Measurements from ENCODE around the gene MIER2.
"Not testable (repeated sequence)": the region's sequence is repeated elsewhere in the genome, so short reads cannot be mapped to it uniquely, and the experiment has no call there.

MIER2 gene

DNA sequence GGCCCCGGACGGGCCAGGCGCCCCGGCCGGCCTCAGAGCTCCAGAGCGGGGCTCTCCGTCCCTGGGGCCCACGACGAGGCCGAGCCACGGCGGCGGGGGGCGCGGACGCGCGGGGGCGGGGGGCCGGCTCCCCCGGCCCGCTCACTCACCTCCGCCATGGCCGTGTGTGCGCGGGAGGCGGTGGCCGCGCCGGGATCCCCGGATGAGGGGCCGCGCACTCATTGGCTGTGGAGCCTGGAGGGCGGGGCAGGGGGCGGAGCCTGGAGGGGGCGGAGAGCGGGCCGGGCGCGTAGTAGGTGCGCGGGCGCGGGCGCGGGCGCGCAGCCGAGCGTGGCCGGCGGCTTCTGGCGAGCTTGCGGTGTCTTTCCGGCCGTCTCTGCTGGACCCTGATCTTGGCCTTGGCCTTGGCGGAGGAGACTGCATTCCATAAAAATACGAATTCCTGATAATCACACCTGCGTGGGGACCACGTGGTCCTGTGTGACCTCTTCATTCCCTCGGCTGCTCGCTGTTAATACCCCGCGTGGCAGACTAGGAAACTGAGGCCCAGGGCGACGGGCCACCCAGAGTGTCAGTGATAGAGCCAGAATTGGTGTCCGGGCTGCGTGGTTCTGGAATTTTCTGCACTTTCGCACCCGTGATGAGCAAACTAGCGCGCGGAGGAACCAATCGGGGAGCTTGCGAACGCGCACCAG is at the start of gene MIER2:
Gene MIER2, minus strand, starts transcription at position 172 of the 695 bp plus-strand sequence. Its CDS starts 14 bp downstream, at position 158.
- peak; percentile 71 for DNase-seq

DNA sequence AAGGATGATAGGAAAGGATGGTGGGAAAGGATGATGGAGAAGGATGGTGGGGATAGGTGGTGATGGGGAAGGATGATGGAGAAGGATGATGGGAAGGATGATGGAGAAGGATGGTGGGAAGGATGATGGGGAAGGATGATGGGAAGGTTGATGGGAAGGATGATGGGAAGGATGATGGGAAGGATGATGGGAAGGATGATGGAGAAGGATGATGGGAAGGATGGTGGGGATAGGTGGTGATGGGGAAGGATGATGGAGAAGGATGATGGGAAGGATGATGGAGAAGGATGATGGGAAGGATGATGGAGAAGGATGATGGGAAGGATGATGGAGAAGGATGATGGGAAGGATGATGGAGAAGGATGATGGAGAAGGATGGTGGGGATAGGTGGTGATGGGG is 49.0 kb upstream of the MIER2 start:
- not testable (repeated sequence) for DNase-seq

DNA sequence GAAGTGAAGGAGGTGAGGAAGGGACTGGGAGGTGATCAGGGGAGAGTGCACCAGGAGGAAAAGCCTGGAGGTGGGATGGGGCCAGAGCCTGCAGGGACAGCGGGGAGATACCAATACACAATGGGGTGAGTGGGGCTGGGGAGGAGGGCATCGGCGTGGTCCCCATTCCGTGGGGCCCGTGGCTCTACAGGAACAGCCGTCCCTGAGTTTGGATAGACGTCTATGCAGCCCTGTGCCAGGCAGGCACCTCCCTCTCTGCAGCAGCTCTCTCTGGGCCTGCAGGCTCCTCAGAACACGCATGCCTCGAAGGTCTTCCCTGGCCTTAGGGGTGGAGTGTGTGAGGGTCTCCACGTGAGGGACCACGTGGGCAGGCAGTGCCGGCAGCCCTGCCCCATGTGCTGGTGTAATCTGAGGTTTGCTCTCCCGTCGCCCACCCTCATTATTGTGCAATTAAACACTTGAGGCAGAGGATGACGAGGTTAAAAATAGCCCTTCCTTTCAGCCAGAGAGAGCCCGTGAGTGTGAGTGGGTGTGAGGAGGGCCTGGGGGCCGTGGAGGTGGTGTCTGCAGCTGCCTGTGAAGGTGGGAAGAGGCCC is 47.9 kb upstream of the MIER2 start:
- DNase-seq, result no peak

DNA sequence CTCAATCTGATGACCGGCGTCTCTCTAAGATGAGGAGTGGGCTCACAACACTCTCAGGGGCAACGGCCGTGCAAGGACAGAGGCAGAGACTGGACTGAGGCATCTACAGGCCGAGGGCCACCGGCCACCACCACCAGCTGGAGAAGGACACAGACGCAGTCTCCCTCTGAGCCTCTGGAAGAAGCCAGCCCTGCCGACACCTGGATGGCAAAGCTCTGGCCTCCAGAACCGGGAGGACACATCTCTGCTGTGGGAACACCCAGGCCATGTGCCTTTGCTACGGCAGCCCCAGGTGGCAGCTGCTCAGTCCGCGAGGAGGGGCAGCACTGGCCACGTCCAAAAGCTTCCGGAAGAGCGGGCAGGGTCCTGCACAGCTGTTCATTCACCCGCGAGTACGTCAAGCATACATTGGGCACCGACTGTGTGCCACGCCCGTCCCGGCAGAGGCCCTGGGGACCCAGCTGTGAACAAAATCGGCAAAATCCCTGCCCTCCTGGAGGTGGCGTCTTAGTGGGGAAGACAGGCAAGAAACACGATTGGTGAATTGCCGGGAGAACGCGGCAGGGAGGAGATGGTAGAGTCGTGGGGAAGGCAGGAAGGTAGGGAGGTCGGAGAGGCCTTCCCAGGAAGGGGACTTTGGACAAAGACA is 47.3 kb upstream of the MIER2 start:
- no peak for DNase-seq

DNA sequence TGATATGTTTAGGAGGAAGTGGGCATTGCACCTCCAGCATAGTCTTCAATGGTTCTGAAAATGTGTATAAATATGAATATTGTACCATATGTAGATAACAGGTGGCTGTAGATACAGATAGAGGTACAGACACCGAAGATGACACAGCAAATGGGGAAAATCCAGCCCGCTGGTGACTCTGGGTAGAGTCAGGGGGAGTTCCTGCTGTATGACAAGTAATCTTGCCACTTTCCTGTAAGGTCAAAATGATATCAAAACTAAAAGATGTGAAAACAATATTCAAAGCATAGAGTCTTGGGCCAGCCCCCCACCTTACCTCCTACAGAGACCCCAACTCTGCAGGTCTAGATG is 46.6 kb upstream of the MIER2 start:
- no peak for DNase-seq

DNA sequence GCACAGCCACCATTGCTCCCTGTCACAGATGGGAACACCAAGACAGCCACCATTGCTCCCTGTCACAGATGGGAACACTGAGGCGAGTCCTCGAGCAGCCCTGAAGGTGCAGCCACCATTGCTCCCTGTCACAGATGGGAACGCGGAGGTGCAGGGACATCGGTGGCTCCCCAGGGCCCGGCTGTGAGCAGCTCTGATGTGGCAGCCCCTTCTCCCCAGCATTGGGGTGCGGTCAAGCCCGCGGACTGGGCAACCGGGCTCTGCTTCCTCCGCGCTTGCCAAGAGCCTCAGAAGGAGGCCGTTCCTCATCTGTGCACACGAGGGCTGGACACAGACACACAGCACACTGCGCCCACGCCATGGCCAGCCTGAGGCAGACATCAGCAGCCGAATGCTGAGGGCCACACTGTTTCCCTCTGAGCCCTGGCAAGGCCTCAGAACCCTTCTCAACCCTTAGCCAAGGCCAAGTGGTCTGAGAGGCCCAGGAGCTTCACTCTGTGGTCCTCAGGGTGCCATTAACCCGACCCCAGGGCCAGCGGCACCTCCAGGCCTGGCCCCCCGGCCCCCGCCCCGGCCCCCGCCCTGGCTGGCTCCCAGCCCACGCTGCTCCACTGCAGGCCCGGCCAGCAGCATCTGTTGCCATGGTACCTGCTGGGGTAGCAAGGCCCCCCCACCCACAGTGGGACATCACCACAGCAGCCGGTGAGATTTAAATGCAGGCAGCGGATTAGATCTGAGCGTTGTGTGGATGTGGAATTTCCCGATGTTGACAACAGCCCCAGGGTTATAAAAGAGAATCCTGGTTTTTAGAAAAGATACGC is 46.0 kb upstream of the MIER2 start:
- DNase-seq, result no peak

- no peak for DNase-seq
These were observed 45.3 kb upstream of the MIER2 start for GRCh38 chr19:389935-390289.

DNA sequence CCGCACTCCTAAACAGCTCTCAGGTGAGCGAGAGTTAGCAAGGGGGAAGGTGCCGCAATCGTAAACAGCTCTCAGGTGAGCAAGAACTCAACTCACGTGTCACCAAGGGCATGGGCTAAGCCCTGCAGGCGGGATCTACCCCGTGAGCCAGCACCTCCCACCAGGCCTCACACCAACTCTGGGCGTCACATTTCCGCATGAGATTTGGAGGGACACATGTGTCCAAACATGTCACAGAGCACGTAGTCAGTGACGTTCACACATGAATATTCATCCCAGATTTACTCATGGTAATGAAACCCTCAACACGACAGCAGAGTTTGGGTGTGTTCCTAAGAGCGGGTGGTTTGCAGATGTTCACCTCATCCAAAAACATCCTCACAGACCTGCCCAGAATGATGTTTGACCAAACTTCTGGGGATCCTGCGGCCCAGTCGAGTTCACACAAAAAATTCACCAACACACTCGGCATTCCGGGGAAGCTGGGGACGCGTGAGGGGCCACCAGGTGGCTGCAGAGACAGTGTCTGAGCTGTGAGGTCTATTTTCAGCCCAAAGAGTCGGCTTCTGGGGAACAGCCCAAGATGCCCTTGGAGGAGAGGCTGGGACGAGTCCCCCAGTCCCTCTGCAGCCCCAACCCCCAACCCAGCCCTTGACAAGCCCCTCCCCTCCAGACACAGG is 44.8 kb upstream of the MIER2 start:
- DNase-seq, result no peak

GRCh38 chr19:388691-389090 is 44.1 kb upstream of the MIER2 start:
- no peak for DNase-seq

DNA sequence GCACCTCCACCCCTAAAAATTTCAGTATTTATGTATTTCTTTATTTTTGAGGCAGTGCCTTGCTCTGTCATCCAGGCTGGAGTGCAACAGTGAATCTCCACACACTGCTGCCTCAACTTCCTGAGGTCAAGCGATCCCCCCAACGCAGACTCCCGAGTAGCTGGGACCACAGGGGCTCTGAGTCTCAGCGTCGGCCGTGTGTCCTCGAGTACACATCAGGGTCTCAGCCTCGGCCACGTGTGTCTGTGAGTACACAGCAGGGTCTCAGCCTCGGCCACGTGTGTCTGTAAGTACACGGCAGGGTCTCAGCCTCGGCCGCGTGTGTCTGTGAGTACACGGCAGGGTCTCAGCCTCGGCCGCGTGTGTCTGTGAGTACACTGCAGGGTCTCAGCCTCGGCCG is 43.2 kb upstream of the MIER2 start:
- DNase-seq, result no peak

DNA sequence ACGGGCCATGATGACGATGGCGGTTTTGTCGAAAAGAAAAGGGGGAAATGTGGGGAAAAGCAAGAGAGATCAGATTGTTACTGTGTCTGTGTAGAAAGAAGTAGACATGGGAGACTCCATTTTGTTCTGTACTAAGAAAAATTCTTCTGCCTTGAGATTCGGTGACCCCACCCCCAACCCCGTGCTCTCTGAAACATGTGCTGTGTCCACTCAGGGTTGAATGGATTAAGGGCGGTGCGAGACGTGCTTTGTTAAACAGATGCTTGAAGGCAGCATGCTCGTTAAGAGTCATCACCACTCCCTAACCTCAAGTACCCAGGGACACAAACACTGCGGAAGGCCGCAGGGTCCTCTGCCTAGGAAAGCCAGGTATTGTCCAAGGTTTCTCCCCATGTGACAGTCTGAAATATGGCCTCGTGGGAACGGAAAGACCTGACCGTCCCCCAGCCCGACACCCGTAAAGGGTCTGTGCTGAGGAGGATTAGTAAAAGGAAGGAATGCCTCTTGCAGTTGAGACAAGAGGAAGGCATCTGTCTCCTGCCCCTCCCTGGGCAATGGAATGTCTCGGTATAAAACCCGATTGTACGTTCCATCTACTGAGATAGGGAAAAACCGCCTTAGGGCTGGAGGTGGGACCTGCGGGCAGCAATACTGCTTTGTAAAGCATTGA is 42.2 kb upstream of the MIER2 start:
- DNase-seq, result not testable (repeated sequence)

DNA sequence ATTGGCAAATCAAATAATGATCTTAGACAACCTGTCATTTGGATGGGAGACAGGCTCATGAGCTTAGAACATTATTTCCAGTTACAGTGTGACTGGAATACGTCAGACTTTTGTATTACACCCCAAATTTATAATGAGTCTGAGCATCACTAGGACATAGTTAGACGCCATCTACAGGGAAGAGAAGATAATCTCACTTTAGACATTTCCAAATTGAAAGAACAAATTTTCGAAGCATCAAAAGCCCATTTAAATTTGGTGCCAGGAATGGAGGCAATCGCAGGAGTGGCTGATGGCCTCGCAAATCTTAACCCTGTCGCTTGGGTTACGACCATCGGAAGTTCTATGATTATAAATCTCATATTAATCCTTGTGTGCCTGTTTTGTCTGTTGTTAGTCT is 41.6 kb upstream of the MIER2 start:
- DNase-seq, result not testable (repeated sequence)

DNA sequence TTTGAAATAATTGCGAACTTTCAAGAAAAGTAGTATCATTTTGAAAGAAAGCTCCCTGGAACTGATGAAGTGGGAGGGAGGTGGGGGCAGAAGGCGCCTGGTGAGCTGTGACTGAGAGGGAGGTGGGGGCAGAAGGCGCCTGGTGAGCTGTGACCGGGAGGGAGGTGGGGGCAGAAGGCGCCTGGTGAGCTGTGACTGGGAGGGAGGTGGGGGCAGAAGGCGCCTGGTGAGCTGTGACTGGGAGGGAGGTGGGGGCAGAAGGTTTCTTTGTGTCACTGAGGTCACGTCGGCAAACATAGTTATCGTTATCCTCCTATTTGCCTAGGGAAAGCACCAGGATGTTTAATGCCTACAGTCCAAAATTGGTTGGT is 40.2 kb upstream of the MIER2 start:
- no peak for DNase-seq

- DNase-seq, result no peak
These were observed 39.6 kb upstream of the MIER2 start for GRCh38 chr19:383922-384798.

DNA sequence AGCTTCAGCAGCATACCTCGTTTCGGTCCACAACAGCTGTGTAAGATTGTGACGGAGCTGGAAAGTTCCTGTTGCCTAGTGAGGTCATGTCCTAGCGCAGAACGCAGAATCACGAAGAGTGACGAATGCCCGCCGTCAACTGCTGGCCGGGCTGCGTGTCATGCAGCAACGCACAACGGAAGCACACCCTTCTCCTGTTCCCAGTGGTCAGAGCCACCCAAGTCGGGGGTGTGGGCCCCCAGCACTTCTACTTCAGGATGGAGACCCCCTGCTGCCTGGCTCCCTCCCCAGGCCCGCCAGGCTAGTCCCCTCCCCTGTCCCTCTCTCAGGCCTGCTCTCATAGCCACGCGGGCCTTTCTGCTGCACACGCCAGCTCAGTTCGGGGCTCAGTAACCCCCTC is 38.4 kb upstream of the MIER2 start:
- DNase-seq, result no peak

DNA sequence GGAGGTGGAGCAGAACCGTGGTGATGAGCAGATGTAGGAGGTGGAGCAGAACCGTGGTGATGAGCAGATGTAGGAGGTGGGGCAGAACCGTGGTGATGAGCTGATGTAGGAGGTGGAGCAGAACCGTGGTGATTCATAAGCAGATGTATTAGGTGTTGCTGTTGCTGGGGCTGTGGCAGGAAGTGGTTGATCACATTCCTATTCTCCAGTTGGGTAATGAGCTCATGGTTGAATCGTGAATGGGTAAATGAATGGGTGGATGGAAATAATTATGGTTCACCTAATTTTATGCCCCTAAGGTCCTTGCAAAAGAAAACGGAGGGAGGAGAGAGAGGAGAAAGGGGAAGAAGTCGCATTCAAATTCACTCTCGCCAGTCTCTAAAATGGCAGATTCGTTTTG is 38.0 kb upstream of the MIER2 start:
- DNase-seq, result peak; percentile 75

- DNase-seq, result not testable (repeated sequence)
These were observed 37.3 kb upstream of the MIER2 start for GRCh38 chr19:381901-382300.

- not testable (repeated sequence) for DNase-seq
These were observed 36.1 kb upstream of the MIER2 start for GRCh38 chr19:380618-381219.

DNA sequence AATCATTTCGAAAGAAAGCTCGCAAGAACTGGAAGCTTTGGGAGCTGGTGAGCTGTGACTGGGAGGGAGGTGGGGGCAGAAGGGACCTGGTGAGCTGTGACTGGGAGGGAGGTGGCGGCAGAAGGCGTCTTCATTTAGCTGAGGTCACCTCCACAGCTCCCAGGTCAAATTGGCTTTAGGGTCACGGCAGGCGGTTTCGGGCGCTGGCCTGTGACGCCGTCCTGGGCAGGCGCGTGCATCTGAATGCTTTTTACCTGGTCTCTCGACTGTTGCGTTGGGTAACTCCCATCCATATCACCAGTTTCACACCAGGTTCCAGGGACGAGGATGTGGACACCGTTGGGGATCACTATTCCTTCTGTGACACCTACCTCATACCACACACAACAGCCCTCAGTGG is 35.2 kb upstream of the MIER2 start:
- no peak for DNase-seq

- DNase-seq, result no peak
These were observed 34.1 kb upstream of the MIER2 start for GRCh38 chr19:378706-379105.
